Right atrium auricular region (tissue), 2 donors: ENCODE results near the gene WDR27. TPM values are rescaled to one million over a fixed set of nuclear protein-coding genes. Genes with fewer than 3 reads are reported as not detected.

Source experiments
- DNase-seq: peaks from one replicate; pipeline ENCODE4 v3.0.0-alpha.2; 2019; ENCODE audit warnings: low spot score
- H3K27ac ChIP-seq, 2 donors: fragments of 200-600 bp; sonication (generic); 1 replicate in 1 of 2; 2 replicates in 1 of 2; pipeline ENCODE4 v1.5.1; 2016 to 2019
- H3K27me3 ChIP-seq, 2 donors: fragments of 200-600 bp; sonication (generic); one replicate each; pipeline versions ENCODE4 v1.5.1 to v1.6.0; 2017 to 2019
- H3K36me3 ChIP-seq: fragments of 200-600 bp; sonication (generic); one replicate; pipeline ENCODE4 v1.5.1; 2016
- H3K4me1 ChIP-seq, 2 donors: fragments of 200-600 bp; sonication (generic); one replicate each; pipeline versions ENCODE4 v1.5.1 to v1.6.0; 2017 to 2019
- H3K4me3 ChIP-seq, 2 donors: fragments of 200-600 bp; sonication (generic); 1 replicate in 1 of 2; 2 replicates in 1 of 2; pipeline ENCODE4 v1.5.1; 2017 to 2019; ENCODE audit warnings: mild to moderate bottlenecking in 1 of 2, moderate library complexity in 1 of 2
- H3K9me3 ChIP-seq, 2 donors: fragments of 200-600 bp; sonication (generic); one replicate each; pipeline ENCODE4 v1.5.1; 2019
- CTCF ChIP-seq, 2 donors: fragments of 200-600 bp; sonication (generic); IDR thresholded peaks; one replicate each; pipeline ENCODE4 v1.5.1; 2019; ENCODE audit warnings: antibody characterized with exemption in 2 of 2
- total RNA-seq, 2 donors: library from RNA; depleted of rRNA; stranded (reverse); fragments of >200 nt; gene quantifications; one replicate each; pipeline ENCODE4 v1.1.0, GENCODE V29; 2016

Gene WDR27
- total RNA-seq, 2 donors from 2014 or later, result 3.5 to 4.7 TPM

- TF ChIP-seq CTCF (IDR thresholded peaks at IDR 0.05), result no peak
Measured at GRCh38 chr6:169407325-169407724, 294.5 kb downstream of the WDR27 start.

More at GRCh38 chr6:169407325-169407724, 294.5 kb downstream of the WDR27 start:
- DNase-seq, result no peak
- peak overlapping the region in 1 of 2 donors; percentile 5 for H3K27ac ChIP-seq
- H3K4me3 ChIP-seq, result no peak overlapping the region
- H3K27me3 ChIP-seq, result no peaks in the 10 kb centered on the region
- no peaks in the 10 kb centered on the region for H3K9me3 ChIP-seq
- H3K4me1 ChIP-seq, result no peaks in the 10 kb centered on the region
- no peaks in the 10 kb centered on the region for H3K36me3 ChIP-seq

Other genes with a start within 250 kb of the WDR27 start
- gene C6orf120, start 97 bp upstream of the WDR27 start, total RNA-seq, result 10 to 100 TPM; 18.0 to 19.6 TPM
- gene PHF10, start 22.5 kb upstream of the WDR27 start, total RNA-seq, result 10 to 100 TPM; 49.9 to 54.7 TPM
- under 1 TPM; 0.20 to 0.33 TPM for gene DYNLT2, start 49.5 kb upstream of the WDR27 start, total RNA-seq
- gene ERMARD, start 49.6 kb upstream of the WDR27 start, total RNA-seq, result 10 to 100 TPM in 1 of 2 donors, 1 to 10 TPM in 1; 8.6 to 11.2 TPM